Peyer's patch (tissue), 4 donors: ENCODE results near the gene PTGES3L.

Experiments used
- POLR2A ChIP-seq, 2 donors: fragments of 450-650 bp; IDR thresholded peaks; one replicate each; pipeline ENCODE4 v1.5.1; 2017; ENCODE audit warnings: antibody characterized with exemption in 2 of 2, mild to moderate bottlenecking in 2 of 2, moderate library complexity in 2 of 2
- TF ChIP-seq, protein P1 (sequence below), 6 experiments: fragments of 450-650 bp in 4 of 6; fragments of 200-600 bp in 2 of 6; sonication (generic) in 1 of 6; IDR thresholded peaks; one replicate each; pipeline ENCODE4 v1.5.1; 2017 to 2019; ENCODE audit warnings: antibody characterized with exemption in 6 of 6, mild to moderate bottlenecking in 3 of 6, moderate library complexity in 1 of 6

DNA sequence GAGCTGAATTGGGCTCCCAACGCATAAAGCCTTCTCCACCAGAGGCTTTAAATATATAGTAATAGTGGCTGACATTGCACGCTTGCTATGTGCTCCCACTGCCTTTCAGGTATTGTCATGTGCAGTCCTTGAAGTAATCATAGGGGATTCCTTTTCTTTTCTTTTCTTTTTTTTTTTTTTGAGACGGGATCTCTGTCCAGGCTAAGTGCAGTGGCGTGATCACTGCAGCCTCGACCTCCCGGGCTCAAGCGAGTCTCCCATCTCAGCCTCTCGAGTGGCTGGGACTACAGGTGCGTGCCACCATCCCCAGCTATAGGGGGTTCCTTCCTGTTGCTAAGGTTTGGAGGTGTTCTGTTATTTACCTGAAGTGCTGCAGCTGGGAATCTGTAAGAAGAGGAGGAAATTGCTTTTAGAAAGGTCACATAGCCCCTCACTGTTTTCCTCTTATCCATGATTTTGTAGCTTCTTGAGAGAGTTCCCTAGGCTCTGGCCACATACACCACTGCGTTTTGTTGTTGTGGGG is 19.2 kb upstream of the PTGES3L start:
- TF ChIP-seq, protein P1, sequence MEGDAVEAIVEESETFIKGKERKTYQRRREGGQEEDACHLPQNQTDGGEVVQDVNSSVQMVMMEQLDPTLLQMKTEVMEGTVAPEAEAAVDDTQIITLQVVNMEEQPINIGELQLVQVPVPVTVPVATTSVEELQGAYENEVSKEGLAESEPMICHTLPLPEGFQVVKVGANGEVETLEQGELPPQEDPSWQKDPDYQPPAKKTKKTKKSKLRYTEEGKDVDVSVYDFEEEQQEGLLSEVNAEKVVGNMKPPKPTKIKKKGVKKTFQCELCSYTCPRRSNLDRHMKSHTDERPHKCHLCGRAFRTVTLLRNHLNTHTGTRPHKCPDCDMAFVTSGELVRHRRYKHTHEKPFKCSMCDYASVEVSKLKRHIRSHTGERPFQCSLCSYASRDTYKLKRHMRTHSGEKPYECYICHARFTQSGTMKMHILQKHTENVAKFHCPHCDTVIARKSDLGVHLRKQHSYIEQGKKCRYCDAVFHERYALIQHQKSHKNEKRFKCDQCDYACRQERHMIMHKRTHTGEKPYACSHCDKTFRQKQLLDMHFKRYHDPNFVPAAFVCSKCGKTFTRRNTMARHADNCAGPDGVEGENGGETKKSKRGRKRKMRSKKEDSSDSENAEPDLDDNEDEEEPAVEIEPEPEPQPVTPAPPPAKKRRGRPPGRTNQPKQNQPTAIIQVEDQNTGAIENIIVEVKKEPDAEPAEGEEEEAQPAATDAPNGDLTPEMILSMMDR (IDR thresholded peaks at IDR 0.05): no peak
- no peak for TF ChIP-seq POLR2A (IDR thresholded peaks at IDR 0.05)
